GM19372 (cell line): ENCODE measurements around the gene COX10.
"Not testable (repeated sequence)": the region's sequence is repeated elsewhere in the genome, so short reads cannot be mapped to it uniquely, and the experiment has no call there.

Source experiments
- ATAC-seq: cut with Tn5 transposase; IDR thresholded peaks from one replicate; pipeline ENCODE4 v1.9.1; 2021; ENCODE audit warnings: mild to moderate bottlenecking, low read depth, moderate library complexity; ENCODE audit not compliant: unreplicated experiment

The COX10 gene

GRCh38 chr17:14118951-14119350 lies 49.6 kb downstream of the COX10 start:
- peak; percentile 56 for ATAC-seq

- ATAC-seq = no peak
Observed at GRCh38 chr17:14119546-14119945, 50.2 kb downstream of the COX10 start.

- no peak for ATAC-seq
Observed at GRCh38 chr17:14121952-14122351, 52.6 kb downstream of the COX10 start.

- ATAC-seq = no peak
Observed at GRCh38 chr17:14123619-14124278, 54.4 kb downstream of the COX10 start.

GRCh38 chr17:14124854-14125253 lies 55.5 kb downstream of the COX10 start:
- no peak for ATAC-seq

- no peak for ATAC-seq
Observed at GRCh38 chr17:14125518-14126137, 56.3 kb downstream of the COX10 start.

- ATAC-seq = no peak
Observed at GRCh38 chr17:14133104-14133503, 63.8 kb downstream of the COX10 start.

GRCh38 chr17:14134456-14134855 lies 65.2 kb downstream of the COX10 start:
- no peak for ATAC-seq

GRCh38 chr17:14135906-14136590 lies 66.7 kb downstream of the COX10 start:
- ATAC-seq = no peak

GRCh38 chr17:14138649-14139048 lies 69.3 kb downstream of the COX10 start:
- ATAC-seq = no peak

- no peak for ATAC-seq
Observed at GRCh38 chr17:14143688-14144087, 74.4 kb downstream of the COX10 start.

GRCh38 chr17:14144508-14144907 lies 75.2 kb downstream of the COX10 start:
- ATAC-seq = no peak

GRCh38 chr17:14149751-14150150 lies 80.4 kb downstream of the COX10 start:
- no peak for ATAC-seq

GRCh38 chr17:14150619-14151018 lies 81.3 kb downstream of the COX10 start:
- ATAC-seq = no peak

GRCh38 chr17:14152721-14153120 lies 83.4 kb downstream of the COX10 start:
- no peak for ATAC-seq

GRCh38 chr17:14153374-14153773 lies 84.1 kb downstream of the COX10 start:
- ATAC-seq = no peak

GRCh38 chr17:14156689-14157088 lies 87.4 kb downstream of the COX10 start:
- ATAC-seq = no peak

- ATAC-seq = no peak
Observed at GRCh38 chr17:14157822-14158221, 88.5 kb downstream of the COX10 start.

GRCh38 chr17:14158707-14159106 lies 89.4 kb downstream of the COX10 start:
- no peak for ATAC-seq

- ATAC-seq = no peak
Observed at GRCh38 chr17:14161419-14161818, 92.1 kb downstream of the COX10 start.

GRCh38 chr17:14165616-14166015 lies 96.3 kb downstream of the COX10 start:
- ATAC-seq = no peak

- not testable (repeated sequence) for ATAC-seq
Observed at GRCh38 chr17:14167831-14168230, 98.5 kb downstream of the COX10 start.
